ENCODE measurements around the gene THADA.

THADA gene

DNA sequence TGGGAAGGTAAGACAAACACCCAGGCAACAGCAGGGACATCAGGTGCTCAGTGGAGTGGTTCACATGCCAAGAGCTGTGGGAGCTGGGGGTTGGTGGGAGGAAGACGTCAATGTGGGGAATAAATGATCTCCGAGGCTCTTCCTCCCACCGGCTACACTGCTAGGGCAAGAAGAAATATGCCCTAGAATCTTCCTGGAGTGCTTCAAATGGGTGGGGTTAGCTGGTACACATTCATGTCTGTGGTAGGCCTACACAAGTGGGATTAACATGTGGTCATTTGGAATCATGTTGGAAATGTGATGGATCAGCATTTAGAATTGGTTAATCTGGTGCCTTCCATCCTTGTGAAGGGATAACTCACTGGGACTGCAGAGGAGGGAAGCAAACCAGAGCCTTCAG is 357.0 kb downstream of the THADA start:
- H3K27ac ChIP-seq (ENCODE audit: low read depth, low read length, severe bottlenecking) = no peak overlapping the region
- no peak overlapping the region for H3K4me3 ChIP-seq (ENCODE audit: extremely low read depth, insufficient read depth, low read length, poor library complexity, severe bottlenecking)
- H3K9me3 ChIP-seq (ENCODE audit: control insufficient read depth, low read length) = no peaks in the 10 kb centered on the region
- no peaks in the 10 kb centered on the region for H3K4me1 ChIP-seq (ENCODE audit: control insufficient read depth, insufficient read depth, low read length, poor library complexity, severe bottlenecking)
- H3K36me3 ChIP-seq (ENCODE audit: control insufficient read depth, insufficient read depth, low read length) = peaks cover 5% of the 10 kb centered on the region
- 83 to 92% methylated on average over 2 of the region's 3 CpGs for WGBS, 2 experiments (ENCODE audit: insufficient coverage in 2 of 2)

- Histone ChIP-seq H3K9me3 (ENCODE audit: control insufficient read depth, low read length) (no peaks in the 10 kb centered on the region), H3K4me1 (ENCODE audit: control insufficient read depth, insufficient read depth, low read length, poor library complexity, severe bottlenecking) (no peaks in the 10 kb centered on the region), H3K36me3 (ENCODE audit: control insufficient read depth, insufficient read depth, low read length) (peaks cover 5% of the 10 kb centered on the region), H3K4me3 (ENCODE audit: extremely low read depth, insufficient read depth, low read length, poor library complexity, severe bottlenecking) (no peak overlapping the region), H3K27ac (ENCODE audit: low read depth, low read length, severe bottlenecking) (no peak overlapping the region)
Measured at GRCh38 chr2:43238176-43238575, 357.7 kb downstream of the THADA start.

DNA sequence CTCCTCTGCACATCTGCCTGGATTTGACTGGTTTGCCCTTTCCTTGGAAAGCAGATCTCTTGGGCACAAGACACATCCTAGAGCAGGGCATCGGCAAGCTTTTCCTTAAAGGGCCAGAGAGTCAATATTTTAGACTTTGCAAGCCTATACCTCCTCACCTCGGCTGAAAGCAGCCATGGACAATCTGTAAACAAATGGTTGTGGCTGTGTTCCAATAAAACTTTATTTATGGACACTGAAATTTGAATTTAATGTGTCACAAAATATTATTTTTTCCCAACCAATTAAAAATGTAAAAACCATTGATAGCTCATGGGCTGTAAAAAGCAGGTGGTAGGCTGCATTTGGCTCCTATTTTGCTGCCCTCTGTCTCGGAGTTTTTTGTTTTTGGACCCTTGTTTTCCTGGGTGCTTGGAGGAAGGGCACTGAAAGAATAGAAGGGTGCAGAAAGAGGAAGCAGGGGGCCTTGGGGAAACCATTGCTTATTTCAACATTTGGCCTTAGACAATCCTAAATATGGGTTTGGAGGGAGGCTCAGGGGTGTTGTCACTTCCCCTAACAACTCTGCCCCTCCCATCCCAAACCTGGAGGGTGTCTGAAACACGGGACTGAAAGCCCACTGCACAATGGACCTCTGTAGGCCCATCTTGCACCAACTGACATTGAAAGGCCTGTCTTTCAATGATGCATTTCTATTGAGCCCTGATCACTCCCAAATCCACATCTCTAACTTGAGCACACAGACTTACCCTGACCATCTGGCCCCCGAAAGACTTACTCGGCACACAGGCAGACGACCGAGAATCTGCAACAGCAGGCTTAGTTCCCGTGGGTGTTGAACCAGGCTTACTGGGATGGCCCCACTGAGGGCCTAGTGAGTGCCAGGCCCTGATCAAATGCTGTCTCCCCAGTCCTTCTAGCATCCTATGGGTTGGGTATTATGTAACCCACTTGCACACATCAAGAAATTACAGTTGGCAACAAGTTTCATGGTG is 362.3 kb downstream of the THADA start:
- Histone ChIP-seq H3K4me1 (ENCODE audit: control insufficient read depth, insufficient read depth, low read length, poor library complexity, severe bottlenecking) (peaks cover 10% of the 10 kb centered on the region), H3K9me3 (ENCODE audit: control insufficient read depth, low read length) (no peaks in the 10 kb centered on the region), H3K27ac (ENCODE audit: low read depth, low read length, severe bottlenecking) (no peak overlapping the region), H3K36me3 (ENCODE audit: control insufficient read depth, insufficient read depth, low read length) (peaks cover 16% of the 10 kb centered on the region), H3K4me3 (ENCODE audit: extremely low read depth, insufficient read depth, low read length, poor library complexity, severe bottlenecking) (no peak overlapping the region)
- 95 to 98% methylated on average over 7 to 8 of the region's 9 CpGs for WGBS, 2 experiments (ENCODE audit: insufficient coverage in 2 of 2)

- H3K4me3 ChIP-seq (ENCODE audit: extremely low read depth, insufficient read depth, low read length, poor library complexity, severe bottlenecking) = no peak overlapping the region
- 87 to 97% methylated on average over 6 to 7 of the region's 7 CpGs for WGBS, 2 experiments (ENCODE audit: insufficient coverage in 2 of 2)
- H3K27ac ChIP-seq (ENCODE audit: low read depth, low read length, severe bottlenecking) = no peak overlapping the region
- H3K9me3 ChIP-seq (ENCODE audit: control insufficient read depth, low read length) = no peaks in the 10 kb centered on the region
- H3K36me3 ChIP-seq (ENCODE audit: control insufficient read depth, insufficient read depth, low read length) = peaks cover 16% of the 10 kb centered on the region
- peaks cover 26% of the 10 kb centered on the region for H3K4me1 ChIP-seq (ENCODE audit: control insufficient read depth, insufficient read depth, low read length, poor library complexity, severe bottlenecking)
Measured at GRCh38 chr2:43230951-43231827, 364.6 kb downstream of the THADA start.

DNA sequence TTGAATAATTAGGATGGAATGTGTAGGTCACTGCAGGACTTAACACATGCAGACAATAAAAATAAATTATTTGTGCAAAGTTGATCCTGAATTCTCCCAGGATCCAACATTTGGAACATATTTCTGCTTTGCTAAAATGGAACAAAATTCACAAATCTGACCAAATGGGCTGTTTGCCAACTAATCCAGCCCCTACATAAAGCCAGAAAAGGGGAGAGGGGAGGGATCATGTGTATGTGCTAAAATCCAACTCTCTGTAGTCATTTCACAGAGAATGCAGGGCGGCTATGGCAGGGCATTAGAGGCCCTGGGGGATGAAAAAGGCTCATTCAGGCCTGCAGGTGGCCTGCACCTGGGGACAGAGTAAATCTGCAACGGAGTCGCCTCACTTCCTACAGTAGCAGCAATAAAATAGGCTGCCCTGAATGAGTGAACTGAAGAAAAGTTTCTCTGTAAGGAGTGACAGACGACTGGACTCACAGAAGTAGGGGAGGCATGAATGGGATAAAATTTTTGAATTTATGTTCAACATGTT is 365.4 kb downstream of the THADA start:
- Histone ChIP-seq H3K4me3 (ENCODE audit: extremely low read depth, insufficient read depth, low read length, poor library complexity, severe bottlenecking) (no peak overlapping the region), H3K4me1 (ENCODE audit: control insufficient read depth, insufficient read depth, low read length, poor library complexity, severe bottlenecking) (peaks cover 26% of the 10 kb centered on the region), H3K27ac (ENCODE audit: low read depth, low read length, severe bottlenecking) (no peak overlapping the region), H3K36me3 (ENCODE audit: control insufficient read depth, insufficient read depth, low read length) (peaks cover 16% of the 10 kb centered on the region), H3K9me3 (ENCODE audit: control insufficient read depth, low read length) (no peaks in the 10 kb centered on the region)
- 69 to 100% methylated on average over 1 to 2 of the region's 4 CpGs for WGBS, 2 experiments (ENCODE audit: insufficient coverage in 2 of 2)

DNA sequence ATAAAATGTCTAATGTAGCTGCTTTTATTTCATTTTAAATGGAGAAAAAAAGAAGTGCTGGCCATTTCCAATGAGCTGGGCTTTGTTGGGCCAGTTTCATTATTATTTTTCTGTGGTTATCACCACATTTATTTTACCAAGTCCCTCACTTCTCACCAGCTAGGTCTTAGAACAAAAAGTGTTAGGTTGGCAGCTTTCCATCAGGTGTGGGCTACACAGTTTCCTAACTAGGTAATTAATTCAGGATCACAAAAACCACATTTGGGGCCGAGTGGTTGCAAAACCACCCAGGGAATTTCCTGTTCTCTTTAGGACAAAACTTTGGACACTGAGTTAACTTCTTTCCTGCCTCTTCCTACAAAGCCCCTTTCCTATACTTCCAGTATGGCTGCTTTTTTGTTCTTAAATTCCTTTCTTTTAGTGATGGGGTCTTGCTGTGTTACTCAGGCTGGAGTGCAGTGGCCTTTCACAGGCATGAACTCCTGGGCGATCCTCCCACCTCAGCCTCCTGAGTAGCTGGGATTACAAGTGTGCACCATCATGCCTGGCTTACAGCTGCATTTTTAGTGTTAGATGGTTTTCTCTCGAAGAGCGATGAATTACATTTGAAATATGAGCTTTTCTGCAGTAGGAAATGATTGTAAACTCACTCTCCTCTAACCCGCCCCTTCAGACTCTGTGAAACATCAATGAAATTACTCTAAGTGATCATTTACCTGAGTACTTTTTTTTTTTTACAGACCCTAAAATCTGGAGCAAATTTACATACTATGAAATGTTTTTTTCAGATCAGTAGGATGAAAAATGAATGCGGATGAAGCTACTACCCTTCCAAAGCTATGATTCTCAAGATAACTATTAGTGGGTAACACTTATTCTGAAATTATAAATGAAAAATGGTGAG is 366.8 kb downstream of the THADA start:
- H3K27ac ChIP-seq (ENCODE audit: low read depth, low read length, severe bottlenecking) = no peak overlapping the region
- H3K4me1 ChIP-seq (ENCODE audit: control insufficient read depth, insufficient read depth, low read length, poor library complexity, severe bottlenecking) = peaks cover 26% of the 10 kb centered on the region
- 83 to 86% methylated on average over 1 to 3 of the region's 6 CpGs for WGBS, 2 experiments (ENCODE audit: insufficient coverage in 2 of 2)
- H3K9me3 ChIP-seq (ENCODE audit: control insufficient read depth, low read length) = no peaks in the 10 kb centered on the region
- peaks cover 21% of the 10 kb centered on the region for H3K36me3 ChIP-seq (ENCODE audit: control insufficient read depth, insufficient read depth, low read length)
- H3K4me3 ChIP-seq (ENCODE audit: extremely low read depth, insufficient read depth, low read length, poor library complexity, severe bottlenecking) = no peak overlapping the region

GRCh38 chr2:43228321-43228751 is 367.5 kb downstream of the THADA start:
- no peak overlapping the region for H3K4me3 ChIP-seq (ENCODE audit: extremely low read depth, insufficient read depth, low read length, poor library complexity, severe bottlenecking)
- no peak overlapping the region for H3K27ac ChIP-seq (ENCODE audit: low read depth, low read length, severe bottlenecking)
- no peaks in the 10 kb centered on the region for H3K9me3 ChIP-seq (ENCODE audit: control insufficient read depth, low read length)
- WGBS, 2 experiments (ENCODE audit: insufficient coverage in 2 of 2) = 87 to 88% methylated on average over 2 of the region's 2 CpGs
- H3K4me1 ChIP-seq (ENCODE audit: control insufficient read depth, insufficient read depth, low read length, poor library complexity, severe bottlenecking) = peaks cover 26% of the 10 kb centered on the region
- H3K36me3 ChIP-seq (ENCODE audit: control insufficient read depth, insufficient read depth, low read length) = peaks cover 28% of the 10 kb centered on the region

GRCh38 chr2:43227830-43228281 is 368.0 kb downstream of the THADA start:
- H3K9me3 ChIP-seq (ENCODE audit: control insufficient read depth, low read length) = no peaks in the 10 kb centered on the region

DNA sequence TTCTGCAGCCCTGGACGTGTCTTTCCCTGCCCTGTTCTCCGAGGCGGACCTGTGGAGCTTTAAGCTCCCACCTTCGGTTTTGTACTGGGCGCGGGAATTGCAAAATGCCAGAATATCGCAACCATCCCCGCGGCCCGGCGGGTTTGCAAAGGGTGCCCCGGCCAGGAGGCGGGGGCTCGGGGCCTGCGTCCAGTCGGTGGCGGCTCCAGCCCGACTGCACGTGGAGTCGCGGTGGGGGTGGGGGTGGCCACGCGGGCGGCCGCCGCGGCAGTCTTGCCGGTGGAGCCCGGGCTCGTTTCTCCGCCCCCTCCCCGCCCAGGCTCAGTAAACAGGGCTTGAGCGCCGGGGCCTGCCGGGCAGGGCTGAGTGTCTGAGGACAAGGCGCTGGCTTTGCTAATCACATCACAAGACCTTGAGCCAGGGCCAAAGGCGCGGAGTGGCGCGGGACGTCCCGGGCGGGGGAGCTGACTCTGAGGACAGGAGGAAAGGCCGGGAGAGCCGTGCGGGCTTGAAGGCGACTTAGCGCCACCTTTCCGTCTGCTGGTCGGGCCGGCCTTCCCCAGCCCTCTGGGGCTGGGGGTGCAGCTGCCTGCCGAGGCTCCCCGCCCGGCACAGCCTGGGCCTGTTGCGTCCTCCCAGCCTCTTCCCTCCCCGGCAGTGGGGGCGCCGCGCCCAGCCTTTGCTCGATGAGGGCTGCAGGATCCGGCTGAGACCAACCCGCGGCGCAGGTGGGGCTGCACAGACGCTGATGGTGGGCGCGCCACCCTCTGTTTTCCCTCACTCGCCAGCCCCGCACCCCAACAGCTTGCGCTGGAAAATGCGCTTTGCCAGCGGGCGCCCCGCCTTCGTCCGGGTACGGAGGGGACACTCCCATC is 368.6 kb downstream of the THADA start:
- peak overlapping the region; percentile 93 for H3K27ac ChIP-seq (ENCODE audit: low read depth, low read length, severe bottlenecking)
- 0 to 1% methylated on average over 54 to 60 of the region's 77 CpGs for WGBS, 2 experiments (ENCODE audit: insufficient coverage in 2 of 2)
- H3K9me3 ChIP-seq (ENCODE audit: control insufficient read depth, low read length) = no peaks in the 10 kb centered on the region
- H3K4me3 ChIP-seq (ENCODE audit: extremely low read depth, insufficient read depth, low read length, poor library complexity, severe bottlenecking) = peak overlapping the region; percentile 66
- peaks cover 32% of the 10 kb centered on the region for H3K4me1 ChIP-seq (ENCODE audit: control insufficient read depth, insufficient read depth, low read length, poor library complexity, severe bottlenecking)
- peaks cover 38% of the 10 kb centered on the region for H3K36me3 ChIP-seq (ENCODE audit: control insufficient read depth, insufficient read depth, low read length)

More at GRCh38 chr2:43227830-43228281, 368.0 kb downstream of the THADA start:
- Histone ChIP-seq H3K4me3 (ENCODE audit: extremely low read depth, insufficient read depth, low read length, poor library complexity, severe bottlenecking) (peak overlapping the region; percentile 66), H3K4me1 (ENCODE audit: control insufficient read depth, insufficient read depth, low read length, poor library complexity, severe bottlenecking) (peaks cover 26% of the 10 kb centered on the region), H3K27ac (ENCODE audit: low read depth, low read length, severe bottlenecking) (peak overlapping the region; percentile 93), H3K36me3 (ENCODE audit: control insufficient read depth, insufficient read depth, low read length) (peaks cover 32% of the 10 kb centered on the region)
- 10 to 24% methylated on average over 8 to 9 of the region's 10 CpGs for WGBS, 2 experiments (ENCODE audit: insufficient coverage in 2 of 2)
